Activated CD4-positive, alpha-beta T cell treated with anti-CD3 and anti-CD28 coated beads for 48 hours (primary cell): Measurements from ENCODE around the gene XCL1.
"Not testable (repeated sequence)": the region's sequence is repeated elsewhere in the genome, so short reads cannot be mapped to it uniquely, and the experiment has no call there.

Experiments used
- DNase-seq: peaks from one replicate; pipeline ENCODE4 v3.0.0-alpha.2; 2020

The XCL1 gene

GRCh38 chr1:168568346-168568745 is 8.1 kb upstream of the XCL1 start:
- DNase-seq: no peak

- no peak for DNase-seq
Measured at GRCh38 chr1:168570652-168571051, 5.8 kb upstream of the XCL1 start.

- DNase-seq: no peak
Measured at GRCh38 chr1:168572633-168573032, 3.8 kb upstream of the XCL1 start.

GRCh38 chr1:168574234-168574633 is 2.2 kb upstream of the XCL1 start:
- peak; percentile 22 for DNase-seq

- not testable (repeated sequence) for DNase-seq
Measured at GRCh38 chr1:168578531-168579185, 2.3 kb downstream of the XCL1 start.

GRCh38 chr1:168580290-168580689 is 3.9 kb downstream of the XCL1 start:
- DNase-seq: not testable (repeated sequence)

GRCh38 chr1:168580991-168581390 is 4.6 kb downstream of the XCL1 start:
- DNase-seq: not testable (repeated sequence)

- no peak for DNase-seq
Measured at GRCh38 chr1:168581817-168582572, 5.6 kb downstream of the XCL1 start.

GRCh38 chr1:168582688-168583336 is 6.4 kb downstream of the XCL1 start:
- no peak for DNase-seq

- DNase-seq: no peak
Measured at GRCh38 chr1:168583571-168583970, 7.2 kb downstream of the XCL1 start.

- no peak for DNase-seq
Measured at GRCh38 chr1:168585191-168585590, 8.8 kb downstream of the XCL1 start.

- no peak for DNase-seq
Measured at GRCh38 chr1:168585937-168586336, 9.5 kb downstream of the XCL1 start.

- no peak for DNase-seq
Measured at GRCh38 chr1:168589167-168589566, 12.8 kb downstream of the XCL1 start.

GRCh38 chr1:168591066-168591465 is 14.7 kb downstream of the XCL1 start:
- no peak for DNase-seq

GRCh38 chr1:168591641-168592250 is 15.3 kb downstream of the XCL1 start:
- no peak for DNase-seq

GRCh38 chr1:168595403-168595802 is 19.0 kb downstream of the XCL1 start:
- DNase-seq: not testable (repeated sequence)

GRCh38 chr1:168598125-168598524 is 21.7 kb downstream of the XCL1 start:
- DNase-seq: no peak

- no peak for DNase-seq
Measured at GRCh38 chr1:168598892-168599291, 22.5 kb downstream of the XCL1 start.

- no peak for DNase-seq
Measured at GRCh38 chr1:168599641-168600040, 23.2 kb downstream of the XCL1 start.

GRCh38 chr1:168601051-168601450 is 24.6 kb downstream of the XCL1 start:
- DNase-seq: no peak

- peak; percentile 81 for DNase-seq
Measured at GRCh38 chr1:168603501-168604110, 27.2 kb downstream of the XCL1 start.

GRCh38 chr1:168605443-168605842 is 29.0 kb downstream of the XCL1 start:
- DNase-seq: no peak

GRCh38 chr1:168606096-168606495 is 29.7 kb downstream of the XCL1 start:
- DNase-seq: no peak
